ENCODE data around the gene DAB2IP. TPM values are rescaled to one million over a fixed set of nuclear protein-coding genes. Genes with fewer than 3 reads are reported as not detected.

The DAB2IP gene
- total RNA-seq, 1 experiment from 2014 or later, result 7.3 TPM

DNA sequence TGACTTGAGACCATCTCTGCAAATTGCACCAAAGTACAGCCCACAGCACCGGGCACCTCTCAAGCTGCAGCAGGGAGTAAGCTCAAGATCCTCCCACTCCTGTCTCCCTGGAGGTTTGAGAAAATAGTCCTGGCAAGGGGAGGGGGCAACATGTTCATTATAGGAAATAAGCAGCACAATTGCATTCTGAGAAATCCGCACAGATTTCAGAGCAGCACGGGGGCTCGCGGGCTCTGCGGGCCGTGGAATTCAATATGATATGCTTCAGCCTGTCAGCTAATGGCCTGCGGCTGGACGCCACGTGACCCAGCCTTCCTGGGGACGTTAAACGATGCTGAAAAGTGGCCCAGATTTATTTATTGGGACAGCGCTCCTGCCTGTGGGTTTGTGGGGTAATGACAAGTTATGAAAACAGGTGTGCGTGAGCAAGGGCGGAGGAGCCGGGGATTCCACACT, 156.4 kb downstream of the DAB2IP start:
- H3K36me3 ChIP-seq, result no peaks in the 10 kb centered on the region
- no peak overlapping the region for H3K4me3 ChIP-seq
- H3K27me3 ChIP-seq, result no peaks in the 10 kb centered on the region
- H3K9me3 ChIP-seq, result peaks cover 7% of the 10 kb centered on the region; the same call in 1 of the 2 replicates
- no peak for DNase-seq

- H3K36me3 ChIP-seq, result no peaks in the 10 kb centered on the region
- DNase-seq, result no peak
- peaks cover 7% of the 10 kb centered on the region; the same call in 1 of the 2 replicates for H3K9me3 ChIP-seq
- H3K4me3 ChIP-seq, result no peak overlapping the region
- no peaks in the 10 kb centered on the region for H3K27me3 ChIP-seq
These were observed 157.3 kb downstream of the DAB2IP start for GRCh38 chr9:121808781-121809180.

GRCh38 chr9:121809356-121810050, 158.1 kb downstream of the DAB2IP start:
- Histone ChIP-seq H3K9me3 (peaks cover 6% of the 10 kb centered on the region; the same call in 1 of the 2 replicates), H3K27me3 (no peaks in the 10 kb centered on the region), H3K4me3 (no peak overlapping the region), H3K36me3 (no peaks in the 10 kb centered on the region)
- DNase-seq, result no peak

DNA sequence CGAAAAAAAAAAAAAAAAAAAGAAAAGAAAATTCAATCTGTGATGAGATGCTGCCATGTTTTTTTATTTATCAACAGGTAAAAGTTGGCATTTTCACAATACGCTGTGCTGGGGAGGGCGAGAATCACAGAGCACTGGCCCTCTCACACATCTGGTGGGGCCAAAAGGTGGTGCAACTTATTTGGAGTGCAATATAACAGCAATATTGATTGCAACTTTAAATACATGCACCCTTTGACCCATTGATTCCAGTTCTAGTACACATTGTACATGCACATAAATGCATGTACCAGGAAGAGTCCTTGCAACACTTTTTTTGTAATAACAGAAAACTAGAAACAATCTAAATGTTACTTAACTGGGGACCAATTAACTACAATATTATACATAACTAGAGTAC, 159.1 kb downstream of the DAB2IP start:
- no peak for DNase-seq
- H3K36me3 ChIP-seq, result no peaks in the 10 kb centered on the region
- H3K27me3 ChIP-seq, result no peaks in the 10 kb centered on the region
- no peak overlapping the region for H3K4me3 ChIP-seq
- H3K9me3 ChIP-seq, result no peaks in the 10 kb centered on the region

DNA sequence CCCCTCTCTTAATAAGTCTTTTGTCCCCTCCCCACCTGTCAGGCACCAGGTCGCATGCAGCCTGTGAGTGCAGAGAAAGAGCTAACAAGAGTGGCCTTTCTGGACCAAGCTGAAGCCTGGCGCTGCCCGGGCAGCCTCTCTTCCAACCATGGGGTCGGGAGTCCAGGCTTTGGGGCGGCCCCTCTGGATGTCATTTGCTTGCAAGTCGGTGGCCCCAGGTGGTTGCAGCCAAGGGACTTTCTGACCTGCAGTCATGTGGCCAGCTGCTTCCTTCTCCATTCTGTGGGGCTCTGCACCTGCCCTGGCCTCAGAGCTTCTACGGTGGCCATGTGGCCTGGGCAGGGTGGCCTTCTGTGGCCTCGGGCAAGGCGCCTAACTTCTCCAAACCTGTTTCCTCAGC, 159.7 kb downstream of the DAB2IP start:
- H3K9me3 ChIP-seq, result no peaks in the 10 kb centered on the region
- no peaks in the 10 kb centered on the region for H3K36me3 ChIP-seq
- H3K4me3 ChIP-seq, result no peak overlapping the region
- no peak for DNase-seq
- H3K27me3 ChIP-seq, result no peaks in the 10 kb centered on the region

DNA sequence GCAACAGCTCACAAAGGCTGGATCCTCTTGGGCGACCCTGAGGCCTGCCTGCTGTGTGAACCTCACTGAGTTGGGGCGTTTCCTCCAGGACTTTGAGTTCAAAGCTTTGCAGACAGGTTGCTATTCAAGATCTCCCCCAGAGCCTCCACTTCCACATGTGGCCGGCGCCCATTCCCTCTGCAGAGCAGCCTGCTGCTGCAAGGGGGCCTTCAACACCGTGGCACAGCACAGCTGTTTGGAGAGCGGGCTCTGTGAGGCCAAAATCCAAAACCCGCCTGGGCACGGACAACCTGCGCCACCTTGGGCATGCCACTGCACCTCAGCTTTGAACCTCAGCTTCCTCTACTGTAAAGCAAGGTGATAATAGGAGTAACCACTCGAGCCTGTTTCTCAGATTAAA, 160.3 kb downstream of the DAB2IP start:
- Histone ChIP-seq H3K27me3 (no peaks in the 10 kb centered on the region), H3K9me3 (no peaks in the 10 kb centered on the region), H3K36me3 (no peaks in the 10 kb centered on the region), H3K4me3 (no peak overlapping the region)
- DNase-seq, result no peak

DNA sequence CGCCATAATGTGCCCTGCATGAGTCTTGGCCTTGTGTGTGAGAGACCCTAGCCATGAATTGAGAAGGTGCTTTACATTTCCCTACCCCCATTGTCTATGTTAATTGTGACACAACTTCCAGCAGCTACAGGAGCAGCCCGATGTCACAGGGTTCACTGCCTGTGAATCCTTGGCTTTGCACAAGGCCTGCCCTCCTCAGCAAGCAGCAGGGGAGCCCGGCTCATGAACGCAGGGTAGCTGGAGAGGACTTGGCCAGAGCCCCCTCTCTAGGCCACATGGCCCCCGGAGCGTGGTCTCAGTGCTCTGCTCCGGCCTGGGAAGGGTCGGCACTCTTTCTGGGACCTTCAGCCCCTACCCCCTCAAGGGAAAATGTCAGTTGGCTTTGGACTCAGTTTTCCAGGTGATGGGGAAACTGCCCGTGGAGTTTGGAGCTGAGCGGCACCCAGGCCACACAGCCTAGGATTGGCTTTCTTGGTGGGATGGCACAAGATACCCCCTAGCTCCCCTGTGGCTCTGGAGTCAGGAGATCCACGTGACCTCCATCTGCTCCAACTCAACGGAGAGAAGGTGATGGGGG, 160.8 kb downstream of the DAB2IP start:
- Histone ChIP-seq H3K27me3 (no peaks in the 10 kb centered on the region), H3K4me3 (no peak overlapping the region), H3K36me3 (no peaks in the 10 kb centered on the region), H3K9me3 (no peaks in the 10 kb centered on the region)
- DNase-seq, result no peak

DNA sequence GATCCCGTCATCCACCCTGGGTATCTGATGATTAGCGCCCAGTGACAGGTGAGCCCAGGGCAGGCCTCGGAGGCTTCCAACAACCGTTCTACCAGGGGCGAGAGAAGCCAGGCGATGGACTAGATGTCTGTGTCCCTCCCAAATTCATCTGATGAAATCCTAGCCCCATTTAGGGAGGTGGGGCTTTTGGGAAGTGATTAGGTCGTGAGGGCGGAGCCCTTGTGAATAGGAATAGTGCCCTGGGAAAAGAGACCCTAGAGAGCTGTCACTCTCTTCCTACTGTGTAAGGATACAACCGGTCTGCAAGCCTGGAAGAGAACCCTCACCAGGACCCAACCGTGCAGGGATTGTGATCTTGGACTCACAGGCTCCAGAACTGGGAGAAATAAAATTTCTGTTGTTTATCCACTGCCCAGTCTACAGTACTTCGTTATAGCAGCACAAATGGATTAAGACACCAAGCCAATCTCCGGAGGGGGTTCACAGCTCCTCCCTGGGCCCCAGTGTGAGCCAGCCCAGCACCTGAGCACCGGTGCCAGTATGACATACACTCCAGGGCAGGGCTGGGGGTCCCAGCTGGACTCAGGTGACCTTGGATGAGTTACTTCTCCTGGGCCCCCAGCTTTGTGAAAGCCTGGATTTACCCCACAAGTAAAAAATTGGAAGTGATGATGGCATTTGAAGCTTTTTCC, 162.2 kb downstream of the DAB2IP start:
- no peak for DNase-seq
- Histone ChIP-seq H3K9me3 (no peaks in the 10 kb centered on the region), H3K4me3 (no peak overlapping the region), H3K36me3 (no peaks in the 10 kb centered on the region), H3K27me3 (no peaks in the 10 kb centered on the region)

GRCh38 chr9:121814594-121814993, 163.2 kb downstream of the DAB2IP start:
- DNase-seq, result no peak
- H3K27me3 ChIP-seq, result no peaks in the 10 kb centered on the region
- H3K4me3 ChIP-seq, result no peak overlapping the region
- H3K36me3 ChIP-seq, result no peaks in the 10 kb centered on the region
- H3K9me3 ChIP-seq, result no peaks in the 10 kb centered on the region

GRCh38 chr9:121815084-121815483, 163.7 kb downstream of the DAB2IP start:
- no peaks in the 10 kb centered on the region for H3K27me3 ChIP-seq
- no peak overlapping the region for H3K4me3 ChIP-seq
- no peak for DNase-seq
- H3K36me3 ChIP-seq, result no peaks in the 10 kb centered on the region
- H3K9me3 ChIP-seq, result no peaks in the 10 kb centered on the region

DNA sequence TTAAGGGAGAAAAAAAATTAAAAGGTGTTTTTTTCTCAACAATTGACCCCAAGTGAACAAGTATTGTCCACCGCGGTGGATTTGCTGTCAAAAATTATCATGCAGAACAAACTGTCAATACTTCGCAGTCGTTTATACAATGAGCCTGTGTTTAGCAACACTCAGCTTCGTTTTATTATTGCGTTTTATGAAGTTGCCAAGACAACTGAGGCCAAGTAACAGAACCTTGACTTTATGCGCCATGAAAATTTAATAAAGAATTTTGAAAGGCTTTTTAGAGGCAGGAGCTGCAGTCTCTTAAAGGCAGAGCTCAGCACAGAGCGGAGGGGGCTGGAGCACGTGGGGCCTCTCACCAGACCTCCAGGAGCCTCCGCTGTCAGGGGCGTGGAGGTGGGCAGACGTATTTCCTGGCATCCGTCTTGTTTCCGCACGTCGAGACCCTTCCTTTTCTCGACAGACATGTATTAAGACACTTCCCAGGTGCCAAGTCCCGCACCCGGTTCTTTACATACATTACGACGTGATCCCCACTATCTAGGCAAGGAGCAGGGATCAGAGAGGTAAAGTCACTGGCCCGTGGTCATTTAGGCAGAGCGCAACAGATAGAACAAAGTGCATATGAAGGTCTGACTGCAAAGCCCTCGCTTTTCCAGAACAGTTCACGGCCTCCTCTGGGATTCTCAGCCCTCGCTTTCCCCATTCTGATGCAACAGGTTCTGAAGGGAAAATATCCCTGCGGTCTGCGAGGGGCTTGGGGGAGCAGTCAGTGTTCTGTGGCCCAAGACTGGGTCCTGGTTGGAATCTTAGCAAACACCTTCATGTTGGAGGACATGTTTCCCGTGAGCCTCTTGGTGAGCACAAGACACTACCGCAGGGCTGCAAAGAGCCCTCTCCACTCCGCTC, 164.4 kb downstream of the DAB2IP start:
- no peak for DNase-seq
- Histone ChIP-seq H3K27me3 (no peaks in the 10 kb centered on the region), H3K4me3 (no peak overlapping the region), H3K9me3 (no peaks in the 10 kb centered on the region), H3K36me3 (no peaks in the 10 kb centered on the region)

- no peak overlapping the region for H3K4me3 ChIP-seq
- no peak for DNase-seq
- H3K27me3 ChIP-seq, result no peaks in the 10 kb centered on the region
- H3K36me3 ChIP-seq, result no peaks in the 10 kb centered on the region
- H3K9me3 ChIP-seq, result no peaks in the 10 kb centered on the region
These were observed 165.0 kb downstream of the DAB2IP start for GRCh38 chr9:121816449-121816817.

DNA sequence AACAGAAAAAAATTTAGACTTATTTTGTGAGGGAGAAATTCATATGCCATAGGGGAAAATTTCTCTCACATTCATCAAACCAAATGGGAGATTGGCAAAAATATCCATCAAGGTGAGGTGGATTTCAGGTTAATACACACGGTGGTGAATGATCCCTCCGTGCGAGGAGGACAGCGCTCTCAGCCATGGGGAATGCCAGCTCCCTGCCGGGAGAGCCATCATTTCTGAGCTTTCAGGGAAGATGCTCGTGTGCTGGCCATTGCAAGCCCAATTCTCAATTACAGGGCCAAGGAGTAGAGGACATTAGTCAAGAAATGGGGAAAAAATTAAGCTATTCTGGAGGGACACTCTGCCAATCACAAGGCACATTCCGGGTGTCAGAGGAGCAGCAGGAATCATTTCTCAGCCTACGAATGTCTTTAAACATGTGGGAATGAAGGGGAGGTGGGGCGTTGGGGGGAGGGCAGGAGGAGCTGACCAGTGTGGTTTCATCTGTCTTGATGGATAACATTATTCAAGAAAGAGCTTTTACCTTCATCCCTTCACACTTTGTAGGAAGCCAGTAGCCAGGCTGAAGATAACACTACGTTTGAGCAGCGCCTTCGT, 165.5 kb downstream of the DAB2IP start:
- DNase-seq, result no peak
- H3K4me3 ChIP-seq, result no peak overlapping the region
- H3K9me3 ChIP-seq, result no peaks in the 10 kb centered on the region
- no peaks in the 10 kb centered on the region for H3K36me3 ChIP-seq
- no peaks in the 10 kb centered on the region for H3K27me3 ChIP-seq

DNA sequence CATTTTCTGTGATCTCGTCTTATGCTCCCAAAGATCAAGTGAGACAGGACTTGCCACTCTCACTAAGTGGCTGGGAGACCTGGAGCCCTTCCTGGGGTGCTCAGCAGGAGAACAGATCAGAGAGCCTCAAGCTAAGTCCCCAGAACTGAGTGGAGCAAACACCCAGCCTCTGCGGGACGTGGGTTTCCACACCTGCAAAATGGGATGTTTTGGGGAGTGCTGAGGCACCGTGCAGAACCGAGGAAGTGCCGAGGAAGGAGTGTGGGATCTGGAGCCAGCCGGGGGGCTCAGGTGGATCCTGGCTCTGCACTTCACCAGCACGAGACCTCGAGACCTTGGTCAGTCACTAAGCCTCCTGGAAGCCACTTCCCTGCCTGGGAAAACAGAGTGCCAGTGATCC, 166.0 kb downstream of the DAB2IP start:
- Histone ChIP-seq H3K4me3 (no peak overlapping the region), H3K36me3 (no peaks in the 10 kb centered on the region), H3K9me3 (no peaks in the 10 kb centered on the region), H3K27me3 (no peaks in the 10 kb centered on the region)
- no peak for DNase-seq

- no peak overlapping the region for H3K4me3 ChIP-seq
- no peaks in the 10 kb centered on the region for H3K36me3 ChIP-seq
- H3K27me3 ChIP-seq, result no peaks in the 10 kb centered on the region
- no peaks in the 10 kb centered on the region for H3K9me3 ChIP-seq
- DNase-seq, result no peak
These were observed 166.7 kb downstream of the DAB2IP start for GRCh38 chr9:121818016-121818661.

GRCh38 chr9:121818841-121819427, 167.5 kb downstream of the DAB2IP start:
- no peak overlapping the region for H3K4me3 ChIP-seq
- H3K27me3 ChIP-seq, result no peaks in the 10 kb centered on the region
- no peaks in the 10 kb centered on the region for H3K9me3 ChIP-seq
- DNase-seq, result no peak
- no peaks in the 10 kb centered on the region for H3K36me3 ChIP-seq
